SU-DHL-6 (cell line): ENCODE data around the gene CLEC17A.

Experiments
- H2AFZ ChIP-seq: fragments of 200-600 bp; sonication (generic); 2 replicates; pipeline ENCODE4 v1.6.1; 2014; ENCODE audit warnings: low read depth, mild to moderate bottlenecking, moderate library complexity, mixed read lengths, antibody characterized with exemption, low read length; ENCODE audit not compliant: severe bottlenecking
- H3F3A ChIP-seq: fragments of 200-600 bp; shearing (Covaris generic); 2 replicates; pipeline ENCODE4 v1.6.0; 2016; ENCODE audit warnings: antibody characterized with exemption, mild to moderate bottlenecking; ENCODE audit not compliant: insufficient read depth
- H3K27ac ChIP-seq: fragments of 200-600 bp; sonication (generic); 2 replicates; pipeline ENCODE4 v1.5.1; 2016; ENCODE audit warnings: low read depth, mild to moderate bottlenecking, low read length, moderate library complexity, mixed read lengths
- H3K27me3 ChIP-seq: fragments of 200-600 bp; sonication (generic), shearing (Covaris generic); 2 replicates; pipeline ENCODE4 v1.6.0; 2014; ENCODE audit warnings: mild to moderate bottlenecking, low read length
- H3K36me3 ChIP-seq: fragments of 200-600 bp; sonication (generic); 2 replicates; pipeline ENCODE4 v1.6.1; 2014; ENCODE audit warnings: mild to moderate bottlenecking, low read length, mixed read lengths
- H3K4me2 ChIP-seq: fragments of 300-600, 200-600 bp; shearing (Covaris generic), sonication (generic); 2 replicates; pipeline ENCODE4 v1.6.0; 2014; ENCODE audit warnings: low read length, low read depth, mild to moderate bottlenecking; ENCODE audit not compliant: poor library complexity, severe bottlenecking
- H3K4me3 ChIP-seq: fragments of 200-600 bp; sonication (generic); 2 replicates; pipeline ENCODE4 v1.5.1; 2014; ENCODE audit warnings: antibody characterized with exemption, low read length, mild to moderate bottlenecking, mixed read lengths; ENCODE audit not compliant: insufficient read depth, poor library complexity, severe bottlenecking
- H3K79me2 ChIP-seq: fragments of 200-600 bp; sonication (generic); 2 replicates; pipeline ENCODE4 v1.6.1; 2014; ENCODE audit warnings: mild to moderate bottlenecking, low read length, moderate library complexity; ENCODE audit not compliant: insufficient read depth
- H3K9ac ChIP-seq: fragments of 200-600 bp; sonication (generic); 2 replicates; pipeline ENCODE4 v1.7.0; 2014; ENCODE audit warnings: mild to moderate bottlenecking, low read length
- H3K9me2 ChIP-seq: fragments of 200-600 bp; sonication (generic); replicated peaks from 2 replicates; pipeline ENCODE4 v1.6.1; 2014; ENCODE audit warnings: low read length; ENCODE audit not compliant: insufficient read depth
- H3K9me3 ChIP-seq: fragments of 200-600 bp; sonication (generic); 2 replicates; pipeline ENCODE4 v1.6.1; 2014; ENCODE audit warnings: low read length, mixed read lengths; ENCODE audit not compliant: insufficient read depth
- H4K20me1 ChIP-seq: fragments of 200-600 bp; sonication (generic); 2 replicates; pipeline ENCODE4 v1.6.1; 2014; ENCODE audit warnings: low read depth, mild to moderate bottlenecking, antibody characterized with exemption, low read length, moderate library complexity, mixed read lengths
- CTCF ChIP-seq: fragments of 200-600 bp; sonication (generic); IDR thresholded peaks from one replicate; pipeline ENCODE4 v1.5.1; 2017; ENCODE audit warnings: antibody characterized with exemption, mild to moderate bottlenecking, low read length, moderate library complexity; ENCODE audit not compliant: insufficient read depth, poor library complexity, severe bottlenecking
- EZH2phosphoT487 ChIP-seq: fragments of 200-600 bp; sonication (generic), shearing (Covaris generic); conservative IDR thresholded peaks from 2 replicates; pipeline ENCODE4 v1.6.1; 2018; ENCODE audit warnings: mild to moderate bottlenecking, antibody characterized with exemption, low read length, moderate library complexity, mixed read lengths

The CLEC17A gene

GRCh38 chr19:14544977-14545715 is 37.7 kb upstream of the CLEC17A start:
- H2AFZ ChIP-seq, result no peak overlapping the region
- H3K36me3 ChIP-seq, result no peaks in the 10 kb centered on the region
- H3K27me3 ChIP-seq, result no peaks in the 10 kb centered on the region
- no peak overlapping the region for H3K9ac ChIP-seq
- H3K9me3 ChIP-seq, result no peaks in the 10 kb centered on the region
- H3F3A ChIP-seq, result no peaks in the 10 kb centered on the region; the same call in 1 of the 2 replicates
- no peak for TF ChIP-seq EZH2phosphoT487
- TF ChIP-seq CTCF, result no peak
- H3K27ac ChIP-seq, result no peak overlapping the region
- no peaks in the 10 kb centered on the region for H4K20me1 ChIP-seq
- H3K9me2 ChIP-seq, result no peaks in the 10 kb centered on the region
- no peak overlapping the region for H3K4me2 ChIP-seq
- H3K4me3 ChIP-seq, result no peak overlapping the region
- H3K79me2 ChIP-seq, result peaks cover 60% of the 10 kb centered on the region

GRCh38 chr19:14545716-14546082 is 37.2 kb upstream of the CLEC17A start:
- TF ChIP-seq EZH2phosphoT487 (no peak), CTCF (no peak)
- no peak overlapping the region for H3K4me3 ChIP-seq
- no peaks in the 10 kb centered on the region for H3K9me3 ChIP-seq
- H3K4me2 ChIP-seq, result no peak overlapping the region
- H3K79me2 ChIP-seq, result peaks cover 56% of the 10 kb centered on the region
- no peak overlapping the region for H3K27ac ChIP-seq
- H4K20me1 ChIP-seq, result no peaks in the 10 kb centered on the region
- no peaks in the 10 kb centered on the region for H3K27me3 ChIP-seq
- H3F3A ChIP-seq, result no peaks in the 10 kb centered on the region; the same call in 1 of the 2 replicates
- H3K9me2 ChIP-seq, result no peaks in the 10 kb centered on the region
- H2AFZ ChIP-seq, result no peak overlapping the region
- no peaks in the 10 kb centered on the region for H3K36me3 ChIP-seq
- no peak overlapping the region for H3K9ac ChIP-seq

- no peak overlapping the region for H3K4me3 ChIP-seq
- peaks cover 47% of the 10 kb centered on the region for H3K79me2 ChIP-seq
- H3K9ac ChIP-seq, result no peak overlapping the region
These were observed 32.6 kb upstream of the CLEC17A start for GRCh38 chr19:14550201-14550754.

More at GRCh38 chr19:14550201-14550754, 32.6 kb upstream of the CLEC17A start:
- no peaks in the 10 kb centered on the region; the same call in 1 of the 2 replicates for H3F3A ChIP-seq
- no peaks in the 10 kb centered on the region for H4K20me1 ChIP-seq
- TF ChIP-seq CTCF, result no peak
- no peak for TF ChIP-seq EZH2phosphoT487
- no peaks in the 10 kb centered on the region for H3K27me3 ChIP-seq
- H3K9me2 ChIP-seq, result no peaks in the 10 kb centered on the region
- no peak overlapping the region for H3K27ac ChIP-seq
- H3K9me3 ChIP-seq, result no peaks in the 10 kb centered on the region
- H2AFZ ChIP-seq, result no peak overlapping the region
- H3K36me3 ChIP-seq, result no peaks in the 10 kb centered on the region
- H3K4me2 ChIP-seq, result no peak overlapping the region
